ENCODE results near the gene NR5A2.

GRCh38 chr1:200150006-200150405 is 122.5 kb downstream of the NR5A2 start:
- no peak for TF ChIP-seq CTCF (IDR thresholded peaks at IDR 0.05)
- TF ChIP-seq POLR2A (IDR thresholded peaks at IDR 0.05): no peak

Measured in body of pancreas (tissue), 4 donors.